NCI-H146 treated with DMSO at 0.1 percent for 48 hours (cell line): ENCODE measurements around the gene TAX1BP3.
"Not testable (repeated sequence)": the region's sequence is repeated elsewhere in the genome, so short reads cannot be mapped to it uniquely, and the experiment has no call there.

Source experiments
- DNase-seq: peaks from one replicate; lab custom pipeline; 2025; ENCODE audit not compliant: unreplicated experiment; lab: John Stamatoyannopoulos, UW

The TAX1BP3 gene

GRCh38 chr17:3668279-3669084 is at the start of gene TAX1BP3, which contains the start of gene EMC6:
Gene TAX1BP3 (minus strand): TSS chr17:3668578. CDS start chr17:3668526, 52 bp downstream.
Gene EMC6 (plus strand): TSS chr17:3668812. CDS start chr17:3669147, 335 bp downstream.
- peak; percentile 94 for DNase-seq

GRCh38 chr17:3715296-3715695 is 46.9 kb upstream of the TAX1BP3 start:
- DNase-seq: no peak

DNA sequence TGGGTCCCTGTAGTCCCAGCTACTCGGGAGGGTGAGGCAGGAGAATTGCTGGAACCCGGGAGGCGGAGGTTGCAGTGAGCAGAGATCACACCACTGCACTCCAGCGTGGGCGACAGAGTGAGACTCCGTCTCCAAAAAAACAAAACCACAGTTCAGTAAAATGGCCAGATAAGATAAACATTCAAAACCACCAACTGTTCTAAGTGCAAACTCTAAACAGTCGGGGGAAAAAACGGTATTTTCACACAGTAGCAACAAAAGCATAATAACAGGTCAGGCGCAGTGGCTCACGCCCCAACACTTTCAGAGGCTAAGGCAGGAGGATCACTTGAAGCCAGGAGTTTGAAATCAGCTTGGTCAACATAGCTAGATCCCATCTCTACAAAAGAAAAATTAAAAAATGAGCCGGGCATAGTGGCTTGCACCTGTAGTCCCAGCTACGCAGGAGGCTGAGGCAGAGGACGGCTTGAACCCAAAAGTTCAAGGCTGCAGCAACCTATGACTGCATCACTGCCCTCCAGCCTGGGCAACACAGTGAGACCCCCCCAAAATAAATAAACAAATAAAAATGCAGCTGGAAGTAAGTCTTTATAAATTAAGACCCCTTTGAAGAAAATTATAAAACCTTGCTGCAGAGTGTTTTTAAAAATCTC is 44.6 kb upstream of the TAX1BP3 start:
- no peak for DNase-seq

DNA sequence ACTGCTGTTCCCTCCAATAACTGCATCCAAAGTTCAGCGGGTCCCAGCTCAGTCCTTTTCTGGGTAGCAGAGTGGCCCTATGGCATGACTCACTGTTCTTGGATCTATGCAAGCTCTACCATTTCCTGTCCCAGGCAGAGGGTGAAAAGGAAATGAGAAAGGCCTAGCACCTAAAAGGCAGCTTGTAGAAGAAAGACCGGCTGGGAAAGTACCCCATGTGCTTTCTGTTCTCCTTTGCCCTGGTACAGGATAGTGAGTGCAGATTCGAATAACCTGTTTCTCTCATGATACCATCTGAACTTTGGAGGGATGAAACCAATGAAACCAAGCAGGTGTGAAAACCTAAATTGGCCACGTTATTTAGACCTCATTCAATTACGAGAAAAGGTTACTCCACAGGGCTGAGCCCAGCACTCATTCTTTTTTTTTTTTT is 42.6 kb upstream of the TAX1BP3 start:
- no peak for DNase-seq

GRCh38 chr17:3708366-3708765 is 40.0 kb upstream of the TAX1BP3 start:
- no peak for DNase-seq

GRCh38 chr17:3705718-3705984 is 37.3 kb upstream of the TAX1BP3 start:
- not testable (repeated sequence) for DNase-seq

- DNase-seq: no peak
Measured at GRCh38 chr17:3704931-3705717, 36.7 kb upstream of the TAX1BP3 start.

DNA sequence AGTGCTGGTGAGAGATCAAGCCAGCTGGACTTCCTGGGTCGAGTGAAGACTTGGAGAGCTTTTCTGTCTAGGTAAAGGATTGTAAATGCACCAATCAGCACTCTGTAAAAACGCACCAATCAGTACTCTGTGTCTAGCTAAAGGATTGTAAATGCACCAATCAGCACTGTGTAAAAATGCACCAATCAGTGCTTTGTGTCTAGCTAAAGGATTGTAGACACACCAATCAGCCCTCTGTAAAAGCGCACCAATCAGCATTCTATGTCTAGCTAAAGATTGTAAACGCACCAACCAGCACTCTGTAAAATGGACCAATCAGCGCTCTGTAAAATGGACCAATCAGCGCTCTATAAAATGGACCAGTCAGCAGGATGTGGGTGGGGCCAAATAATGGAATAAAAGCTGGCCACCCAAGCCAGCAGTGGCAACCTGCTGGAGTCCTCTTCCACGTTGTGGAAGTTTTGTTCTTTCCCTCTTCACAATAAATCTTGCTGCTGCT is 33.7 kb upstream of the TAX1BP3 start:
- DNase-seq: not testable (repeated sequence)

DNA sequence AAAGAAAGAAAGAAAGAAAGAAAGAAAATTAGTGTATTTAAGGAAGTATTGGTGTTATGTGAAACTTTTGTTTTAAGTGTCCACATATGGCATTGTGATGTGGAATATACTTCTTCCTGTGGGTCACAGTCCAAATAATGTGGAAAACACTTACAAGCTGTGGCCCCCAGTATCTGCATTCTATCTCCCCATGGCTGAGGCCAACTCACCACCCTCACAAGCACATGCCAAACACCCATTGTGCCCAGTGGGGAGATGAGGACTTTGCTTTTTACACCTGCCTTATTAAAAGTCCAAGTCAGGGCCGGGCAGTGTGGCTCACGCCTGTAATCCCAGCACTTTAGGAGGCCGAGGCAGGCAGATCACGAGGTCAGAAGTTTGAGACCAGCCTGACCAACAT is 31.6 kb upstream of the TAX1BP3 start:
- DNase-seq: no peak

GRCh38 chr17:3698139-3698538 is 29.8 kb upstream of the TAX1BP3 start:
- no peak for DNase-seq

DNA sequence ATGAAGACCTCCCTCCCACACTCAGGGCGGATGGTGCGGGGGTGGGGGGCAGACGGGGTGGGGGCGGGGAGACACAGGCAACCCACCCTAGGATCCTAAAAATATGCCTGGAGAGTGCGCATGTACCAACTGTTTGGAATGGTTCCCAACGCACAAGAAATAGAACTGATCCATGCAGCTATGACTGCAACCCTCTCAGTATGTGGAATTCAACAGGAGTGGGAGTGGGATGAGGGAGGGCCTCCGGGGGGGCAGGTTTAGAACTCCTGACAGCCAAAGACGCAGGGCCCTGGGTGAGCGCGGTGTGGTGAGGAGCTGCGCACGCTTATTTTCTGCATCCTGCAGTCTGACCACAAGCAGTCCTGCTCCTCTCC is 28.7 kb upstream of the TAX1BP3 start:
- DNase-seq: no peak

DNA sequence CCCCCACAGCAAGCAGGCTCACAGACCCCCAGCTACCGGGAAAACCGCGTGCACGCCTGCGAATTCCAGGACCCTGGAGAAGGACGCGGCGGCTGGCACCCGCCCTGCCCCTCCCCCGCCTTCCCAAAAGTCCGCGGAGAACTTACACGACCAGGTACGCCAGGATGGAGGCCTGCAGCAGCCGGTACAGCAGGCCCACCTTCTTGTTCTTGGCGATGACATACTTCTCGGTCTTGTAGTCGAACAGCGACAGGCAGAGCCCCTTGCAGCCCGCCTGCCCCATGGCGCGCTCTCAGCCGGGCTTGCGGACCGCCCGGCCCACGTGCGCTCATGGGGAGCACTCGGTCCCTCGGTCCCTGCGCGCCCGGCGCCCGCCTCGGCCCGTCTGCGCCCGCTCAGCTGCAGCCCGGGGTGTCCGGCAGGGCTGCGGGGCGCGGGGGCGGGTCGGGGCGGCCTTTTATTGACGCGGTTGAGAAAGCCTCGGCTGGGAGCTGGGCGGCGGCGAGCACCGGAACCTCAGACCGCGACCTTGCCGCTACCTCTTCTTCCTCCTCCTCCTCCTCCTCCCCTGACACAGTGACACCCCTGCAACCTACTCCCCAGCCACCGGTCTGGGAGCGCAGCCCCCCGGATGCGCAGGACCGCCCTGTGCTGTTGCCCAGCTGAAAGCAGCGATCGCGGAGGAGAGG is 27.5 kb upstream of the TAX1BP3 start, which contains the start of gene P2RX5:
P2RX5 (minus strand) TSS at position 433 of the 689 bp plus-strand sequence; CDS start at position 283, 150 bp downstream.
- no peak for DNase-seq

DNA sequence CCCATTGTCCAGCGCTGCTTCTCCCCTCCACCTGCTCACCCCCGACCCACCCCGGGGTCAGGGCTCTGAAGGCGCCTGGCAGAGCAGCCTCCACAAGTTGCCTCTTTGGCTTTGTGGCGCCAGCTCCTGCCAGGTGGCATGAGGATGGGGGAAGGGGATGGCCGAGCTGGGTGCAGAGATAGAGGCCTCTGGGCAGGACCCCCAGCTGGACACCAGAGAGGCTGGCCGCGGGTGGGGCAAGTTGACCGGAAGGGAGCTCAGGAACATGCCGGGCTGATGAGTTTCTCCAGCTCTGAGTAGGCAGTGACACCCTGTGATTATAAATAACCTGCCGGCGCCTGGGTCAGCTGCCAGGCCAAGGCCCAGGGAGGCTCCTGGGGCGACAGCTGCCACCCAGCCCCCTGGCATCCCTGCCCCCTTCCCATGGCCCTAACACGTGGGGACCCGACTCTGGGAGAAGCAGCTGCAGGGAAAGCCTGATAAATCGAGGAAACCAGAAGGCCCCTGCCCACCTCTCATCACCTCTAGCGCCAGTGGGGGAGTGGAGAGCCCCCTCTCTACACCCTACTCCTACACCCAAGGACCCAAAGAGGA is 26.8 kb upstream of the TAX1BP3 start:
- peak; percentile 60 for DNase-seq

DNA sequence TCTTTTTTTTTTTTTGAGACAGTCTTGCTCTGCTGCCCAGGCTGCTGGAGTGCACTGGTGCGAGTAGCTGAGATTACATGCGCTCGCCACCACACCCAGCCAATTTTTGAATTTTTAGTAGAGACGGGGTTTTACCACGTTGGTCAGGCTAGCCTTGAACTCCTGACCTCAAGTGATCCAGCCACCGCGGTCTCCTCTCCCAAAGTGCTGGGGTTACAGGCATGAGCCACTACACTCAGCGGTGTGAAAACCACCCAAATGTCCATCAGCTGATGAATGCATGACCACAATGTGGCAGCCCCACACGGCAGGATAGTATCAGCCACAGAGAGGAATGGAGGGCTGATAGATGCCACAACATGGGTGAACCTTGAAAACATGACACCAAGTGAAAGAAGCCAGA is 25.5 kb upstream of the TAX1BP3 start:
- no peak for DNase-seq

GRCh38 chr17:3693141-3693540 is 24.8 kb upstream of the TAX1BP3 start:
- DNase-seq: no peak

GRCh38 chr17:3692346-3692745 is 24.0 kb upstream of the TAX1BP3 start:
- DNase-seq: no peak

DNA sequence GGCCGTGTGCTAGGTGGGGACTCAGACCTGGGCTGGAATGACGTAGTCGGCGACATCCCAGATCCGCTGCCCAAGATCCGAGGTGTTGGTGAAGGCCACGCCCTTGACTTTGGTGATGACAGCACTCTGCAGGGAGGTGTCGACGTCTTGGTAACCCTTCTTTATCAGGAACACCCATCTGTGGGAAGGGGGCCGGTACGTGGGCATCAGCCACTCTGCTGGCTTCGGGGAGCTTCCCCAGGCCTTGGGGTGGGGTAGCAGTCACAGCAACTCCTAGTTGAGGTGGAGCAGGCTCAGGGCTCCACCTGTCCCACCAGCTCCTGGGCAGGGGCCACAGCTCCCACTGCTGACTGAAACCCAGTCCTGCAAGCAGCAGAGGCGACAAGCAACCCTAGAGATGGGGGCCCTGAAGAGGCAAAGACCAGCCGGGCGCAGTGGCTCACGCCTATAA is 23.3 kb upstream of the TAX1BP3 start:
- no peak for DNase-seq

DNA sequence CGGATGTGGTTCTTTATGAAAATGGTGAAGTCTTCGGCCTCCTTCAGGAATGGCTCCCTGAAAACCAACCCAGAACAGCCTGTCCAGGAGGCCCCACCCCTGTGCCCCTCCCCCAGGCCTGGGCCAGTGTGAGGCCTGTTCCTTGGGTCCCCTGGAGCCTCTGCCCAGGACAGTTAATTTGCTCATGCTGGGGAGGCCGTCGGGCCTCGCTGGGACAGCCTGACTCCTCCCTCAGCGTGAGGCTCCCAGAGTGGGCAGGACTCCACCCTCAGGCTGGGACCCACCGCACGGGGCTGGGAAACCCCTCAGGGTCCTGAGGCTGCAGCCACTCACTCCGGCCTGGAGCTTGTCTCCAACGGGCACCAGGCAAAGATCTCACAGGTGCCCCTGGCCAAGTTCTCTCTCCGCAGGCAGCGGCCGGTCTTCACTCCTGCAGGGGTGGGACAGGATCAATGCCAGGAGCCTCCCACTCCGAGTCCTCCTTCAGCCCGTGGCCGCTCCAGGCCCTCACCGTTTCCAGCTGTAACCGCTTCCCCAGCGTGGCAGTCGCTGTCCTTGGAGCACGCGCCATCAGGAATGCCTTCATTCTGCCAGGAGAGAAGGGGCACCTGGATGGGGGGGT is 21.8 kb upstream of the TAX1BP3 start:
- DNase-seq: no peak

GRCh38 chr17:3689262-3690093 is 21.1 kb upstream of the TAX1BP3 start:
- no peak for DNase-seq
